ENCODE data around the gene RAB3D.
"Not testable (repeated sequence)": the region's sequence is repeated elsewhere in the genome, so short reads cannot be mapped to it uniquely, and the experiment has no call there.

Gene RAB3D

GRCh38 chr19:11339254-11340098, at the start of gene RAB3D:
Gene RAB3D, minus strand, starts transcription at chr19:11339657. Its CDS starts 2,258 bp downstream, at chr19:11337399.
- peak; percentile 80 to 94 (median 89) for DNase-seq

GRCh38 chr19:11387162-11388034, 47.9 kb upstream of the RAB3D start:
- DNase-seq = peak in 1 of 3 experiments; percentile 29

GRCh38 chr19:11384778-11385129, 45.3 kb upstream of the RAB3D start:
- peak in 1 of 3 experiments; percentile 48 for DNase-seq

- DNase-seq = peak in 2 of 3 experiments; percentile 66 to 76
Observed at GRCh38 chr19:11383706-11384048, 44.2 kb upstream of the RAB3D start.

GRCh38 chr19:11382898-11383705, 43.6 kb upstream of the RAB3D start:
- DNase-seq = peak; percentile 16 to 76 (median 68)

- DNase-seq = peak in 1 of 3 experiments; percentile 93
Observed at GRCh38 chr19:11380653-11381537, 41.4 kb upstream of the RAB3D start.

- no peak for DNase-seq
Observed at GRCh38 chr19:11379857-11380350, 40.4 kb upstream of the RAB3D start.

GRCh38 chr19:11379269-11379845, 39.9 kb upstream of the RAB3D start:
- DNase-seq = not testable (repeated sequence)

GRCh38 chr19:11378319-11379189, 39.1 kb upstream of the RAB3D start:
- DNase-seq = peak in 2 of 3 experiments; percentile 17 to 63

GRCh38 chr19:11377756-11378155, 38.3 kb upstream of the RAB3D start:
- DNase-seq = no peak

- DNase-seq = no peak
Observed at GRCh38 chr19:11377237-11377636, 37.8 kb upstream of the RAB3D start.

- peak; percentile 24 to 86 (median 81) for DNase-seq
Observed at GRCh38 chr19:11375143-11375948, 35.9 kb upstream of the RAB3D start.

- peak; percentile 96 to 100 (median 100) for DNase-seq
Observed at GRCh38 chr19:11374433-11375142, 35.1 kb upstream of the RAB3D start, which contains the start of gene SWSAP1. Gene SWSAP1, plus strand, starts transcription at chr19:11374666. Its CDS starts 15 bp downstream, at chr19:11374681.

- DNase-seq = no peak
Observed at GRCh38 chr19:11373885-11374432, 34.5 kb upstream of the RAB3D start.

GRCh38 chr19:11373166-11373884, 33.9 kb upstream of the RAB3D start:
- DNase-seq = peak; percentile 88 to 98 (median 95)

- DNase-seq = no peak
Observed at GRCh38 chr19:11370744-11371143, 31.3 kb upstream of the RAB3D start.

GRCh38 chr19:11367528-11367927, 28.1 kb upstream of the RAB3D start:
- no peak for DNase-seq

All from NCI-H1417 (cell line).